T-helper 17 cell (primary cell): Measurements from ENCODE around the gene SH3GL3. TPM values are rescaled to one million over a fixed set of nuclear protein-coding genes. Genes with fewer than 3 reads are reported as not detected.

Experiments
- ATAC-seq: fragments of 150-1000 bp; cut with Tn5 transposase; 2 replicates; pipeline ENCODE4 v1.10.0; 2021; ENCODE audit warnings: mild to moderate bottlenecking, moderate library complexity
- DNase-seq, 3 donors: peaks; one replicate each; pipeline versions ENCODE4 v3.0.0 to v3.0.0-alpha.2; 2020 to 2021
- H3K9me3 ChIP-seq: one replicate; pipeline ENCODE4 v1.7.0; 2013; ENCODE audit warnings: low read length, mild to moderate bottlenecking; ENCODE audit not compliant: control insufficient read depth, poor library complexity, severe bottlenecking
- H3K27ac Mint-ChIP-seq: one replicate; pipeline ENCODE4 v1.8.0; 2022; ENCODE audit warnings: mild to moderate bottlenecking, moderate library complexity, mixed read lengths
- H3K27me3 Mint-ChIP-seq: one replicate; pipeline ENCODE4 v1.8.0; 2022; ENCODE audit warnings: mixed read lengths
- H3K36me3 Mint-ChIP-seq: one replicate; pipeline ENCODE4 v1.8.0; 2022; ENCODE audit warnings: low read depth, mixed read lengths
- H3K4me1 Mint-ChIP-seq: one replicate; pipeline ENCODE4 v1.8.0; 2022; ENCODE audit warnings: mild to moderate bottlenecking, mixed read lengths
- H3K4me3 Mint-ChIP-seq: one replicate; pipeline ENCODE4 v1.8.0; 2022; ENCODE audit warnings: mild to moderate bottlenecking, moderate library complexity, mixed read lengths
- total RNA-seq, 4 donors: library from RNA in 2 of 4; stranded (reverse) in 2 of 4; gene quantifications; one replicate each; pipeline ENCODE4 v1.2.3 and lab custom pipeline; 2022 to 2026

SH3GL3 gene
- total RNA-seq, 2 donors from 2014 or later = 0.34 TPM; not detected in 1

DNA sequence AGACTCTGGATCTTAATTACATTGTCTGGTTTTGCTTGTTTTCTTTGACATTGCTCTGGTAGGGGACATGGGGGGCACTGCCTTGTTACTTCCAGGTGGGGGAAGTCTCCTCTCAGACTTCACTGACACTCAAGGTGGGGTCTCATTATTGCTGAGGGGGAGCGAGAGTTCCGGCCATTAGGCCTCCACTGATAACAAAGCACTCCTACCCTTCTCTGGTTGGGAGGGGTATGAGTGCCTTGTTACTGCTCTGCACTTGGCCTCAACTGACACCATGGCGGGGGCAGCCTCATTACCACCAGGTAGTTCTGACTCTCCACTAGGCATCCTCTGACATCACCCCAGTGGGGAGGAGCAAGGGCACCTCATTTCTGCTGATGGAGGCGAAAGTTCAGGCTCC lies 25.7 kb downstream of the SH3GL3 start:
- H3K4me1 Mint-ChIP-seq = no peaks in the 10 kb centered on the region
- no peaks in the 10 kb centered on the region for H3K9me3 ChIP-seq
- H3K27me3 Mint-ChIP-seq = no peaks in the 10 kb centered on the region
- no peak for ATAC-seq
- no peak overlapping the region for H3K4me3 Mint-ChIP-seq
- DNase-seq = no peak
- no peaks in the 10 kb centered on the region for H3K36me3 Mint-ChIP-seq
- H3K27ac Mint-ChIP-seq = no peak overlapping the region

DNA sequence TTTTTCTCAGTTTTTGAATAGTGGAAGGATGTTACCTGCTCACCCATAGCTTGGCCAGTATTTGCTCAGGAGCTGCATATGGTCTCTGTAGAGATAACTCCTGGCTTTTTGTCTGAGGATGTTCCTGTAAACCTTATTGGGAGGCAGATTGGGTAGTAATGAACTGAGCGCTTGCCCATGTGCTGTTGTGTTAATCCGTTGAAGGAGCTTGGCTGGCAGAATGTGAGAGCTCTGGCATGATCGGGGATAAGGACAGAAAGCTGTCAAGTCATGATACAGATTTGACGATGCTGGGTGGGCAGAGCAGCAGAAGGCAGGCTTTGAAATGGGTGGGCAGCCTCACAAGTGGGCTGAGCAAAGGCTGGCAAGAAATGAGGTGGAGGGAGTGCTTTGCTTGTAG lies 27.4 kb downstream of the SH3GL3 start:
- H3K4me1 Mint-ChIP-seq = no peaks in the 10 kb centered on the region
- H3K9me3 ChIP-seq = no peaks in the 10 kb centered on the region
- ATAC-seq (no peak), DNase-seq (no peak)
- no peaks in the 10 kb centered on the region for H3K36me3 Mint-ChIP-seq
- H3K4me3 Mint-ChIP-seq = no peak overlapping the region
- H3K27ac Mint-ChIP-seq = no peak overlapping the region
- H3K27me3 Mint-ChIP-seq = peaks cover 5% of the 10 kb centered on the region

DNA sequence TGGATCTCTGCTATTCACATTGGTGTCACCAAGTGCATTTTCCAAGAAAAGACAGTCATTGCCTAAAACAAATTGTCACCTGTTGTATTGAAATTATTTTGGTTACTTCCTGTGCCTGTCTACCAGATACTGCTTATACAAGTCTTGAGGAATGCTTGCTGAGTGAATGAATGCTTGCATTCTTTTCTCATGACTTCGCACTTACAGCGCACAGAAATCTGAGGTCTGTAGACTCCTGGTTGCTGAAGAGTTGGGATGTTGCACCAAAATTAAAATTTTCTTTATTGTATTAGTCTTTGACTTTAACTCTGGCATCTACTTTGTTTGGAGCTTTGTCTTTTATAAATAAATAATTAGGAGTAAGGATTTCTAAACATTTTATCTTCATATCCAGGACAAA lies 28.4 kb downstream of the SH3GL3 start:
- Mint-ChIP-seq H3K4me1 (no peaks in the 10 kb centered on the region), H3K27ac (no peak overlapping the region), H3K27me3 (peaks cover 5% of the 10 kb centered on the region), H3K36me3 (no peaks in the 10 kb centered on the region), H3K4me3 (no peak overlapping the region)
- no peak for DNase-seq
- ATAC-seq = no peak
- no peaks in the 10 kb centered on the region for H3K9me3 ChIP-seq

DNA sequence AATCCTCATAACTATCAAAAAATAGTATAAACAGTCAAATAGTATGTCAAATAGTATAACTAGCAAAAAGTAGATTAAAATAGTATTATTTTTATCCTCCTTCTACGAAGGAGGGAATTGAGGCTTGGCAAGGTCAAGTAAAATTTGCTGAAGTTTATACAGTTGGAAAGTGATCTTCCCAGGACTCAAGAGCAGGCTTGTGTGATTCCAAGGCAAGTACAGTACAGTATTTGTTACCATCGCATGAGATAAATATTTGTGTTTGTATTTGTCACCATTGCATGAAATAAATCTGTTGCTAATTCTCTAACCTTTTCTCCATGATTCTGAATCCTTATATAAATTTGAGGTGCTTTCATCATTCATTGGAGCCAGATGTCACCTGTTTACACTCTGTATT lies 28.9 kb downstream of the SH3GL3 start:
- Mint-ChIP-seq H3K36me3 (no peaks in the 10 kb centered on the region), H3K27ac (no peak overlapping the region), H3K4me1 (no peaks in the 10 kb centered on the region), H3K4me3 (no peak overlapping the region), H3K27me3 (peaks cover 5% of the 10 kb centered on the region)
- no peak for ATAC-seq
- H3K9me3 ChIP-seq = no peaks in the 10 kb centered on the region
- no peak for DNase-seq

DNA sequence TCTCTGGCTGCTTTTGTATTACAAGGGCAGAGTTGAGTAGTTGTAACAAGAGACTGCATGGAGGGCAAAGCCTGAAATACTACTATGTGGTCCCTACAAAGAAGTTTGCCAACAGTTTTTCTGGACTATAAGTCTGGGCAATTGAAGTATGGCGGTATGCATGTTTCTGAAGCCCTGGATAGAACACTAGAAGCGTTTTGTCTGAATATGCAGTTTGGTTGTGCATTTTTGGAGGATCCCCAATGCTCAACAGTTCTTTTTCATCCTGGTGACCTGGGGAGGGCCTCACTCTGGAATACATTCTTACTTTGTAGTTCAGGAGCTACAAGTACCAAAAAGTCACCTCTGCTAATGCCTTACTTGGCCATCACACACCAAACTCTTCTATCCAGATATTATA lies 29.6 kb downstream of the SH3GL3 start:
- no peaks in the 10 kb centered on the region for H3K4me1 Mint-ChIP-seq
- no peak overlapping the region for H3K4me3 Mint-ChIP-seq
- no peak overlapping the region for H3K27ac Mint-ChIP-seq
- H3K36me3 Mint-ChIP-seq = no peaks in the 10 kb centered on the region
- no peak for ATAC-seq
- H3K9me3 ChIP-seq = no peaks in the 10 kb centered on the region
- peaks cover 5% of the 10 kb centered on the region for H3K27me3 Mint-ChIP-seq
- DNase-seq = no peak

DNA sequence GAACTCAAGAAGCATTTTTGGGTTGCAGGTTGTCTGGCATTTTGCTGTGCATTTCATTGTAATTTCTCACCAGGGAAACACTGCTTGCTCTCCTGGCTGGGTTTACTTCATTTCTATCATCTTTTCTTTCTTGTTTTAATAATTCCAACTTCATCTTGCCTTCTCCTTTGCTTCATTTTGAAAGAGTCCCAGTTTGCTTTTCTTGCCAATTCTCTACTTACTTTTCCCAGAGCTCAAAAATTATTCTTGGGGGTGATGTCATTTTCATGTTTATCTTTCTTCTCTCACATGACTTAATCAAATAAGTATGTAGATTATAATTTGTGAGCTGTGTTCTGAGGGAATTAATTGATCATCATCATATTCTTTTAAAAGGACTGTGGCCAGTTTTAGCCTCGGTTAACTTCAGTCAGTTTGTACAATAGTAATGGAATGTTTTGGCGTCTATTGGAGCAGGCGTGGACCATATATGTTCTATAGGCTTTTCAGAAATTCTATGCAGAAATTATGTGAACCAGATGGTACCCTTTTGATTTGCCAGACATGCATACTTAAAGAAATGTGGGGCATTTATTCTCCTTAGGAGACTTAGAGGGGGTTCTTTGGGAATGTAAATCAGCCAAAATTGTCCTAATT lies 30.1 kb downstream of the SH3GL3 start:
- DNase-seq (no peak), ATAC-seq (no peak)
- Mint-ChIP-seq H3K27ac (no peak overlapping the region), H3K36me3 (no peaks in the 10 kb centered on the region), H3K27me3 (peaks cover 5% of the 10 kb centered on the region), H3K4me3 (no peak overlapping the region), H3K4me1 (no peaks in the 10 kb centered on the region)
- no peaks in the 10 kb centered on the region for H3K9me3 ChIP-seq

DNA sequence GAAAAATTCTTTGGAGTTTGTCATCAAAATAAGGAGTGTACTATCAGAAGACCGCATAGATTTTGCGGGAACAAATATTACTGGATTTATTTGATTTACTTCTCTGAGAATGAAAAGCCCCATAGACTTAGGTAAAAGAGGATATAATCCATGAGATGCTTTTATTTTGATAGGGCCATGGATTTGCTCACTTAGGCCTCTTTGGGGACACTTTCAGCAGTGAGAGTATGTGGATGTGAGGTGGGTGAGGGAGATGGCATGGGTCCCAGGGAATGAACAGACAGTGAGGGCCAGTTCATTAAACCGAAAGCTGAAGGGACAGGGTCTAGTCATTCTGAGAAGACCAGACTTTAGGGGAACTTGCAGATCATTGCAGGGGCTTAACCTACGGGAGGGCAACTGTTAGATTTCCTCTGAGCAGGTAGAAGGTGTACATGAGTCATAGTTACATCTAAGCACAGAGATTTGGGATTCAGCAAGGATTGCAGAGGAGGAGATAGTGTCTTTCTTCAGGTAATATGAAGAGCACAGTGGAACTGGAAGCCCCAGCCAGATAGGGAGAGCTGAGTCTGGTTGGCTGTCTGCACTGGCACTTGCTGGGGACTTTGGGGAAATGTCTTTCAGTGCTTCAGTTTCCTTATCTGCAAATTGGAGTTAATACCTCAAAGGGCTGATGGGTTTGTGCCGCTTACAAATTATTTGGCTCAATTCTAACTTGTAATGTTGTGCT lies 30.8 kb downstream of the SH3GL3 start:
- peaks cover 5% of the 10 kb centered on the region for H3K27me3 Mint-ChIP-seq
- no peak overlapping the region for H3K27ac Mint-ChIP-seq
- DNase-seq (no peak), ATAC-seq (no peak)
- no peak overlapping the region for H3K4me3 Mint-ChIP-seq
- H3K9me3 ChIP-seq = no peaks in the 10 kb centered on the region
- no peaks in the 10 kb centered on the region for H3K36me3 Mint-ChIP-seq
- H3K4me1 Mint-ChIP-seq = no peaks in the 10 kb centered on the region

DNA sequence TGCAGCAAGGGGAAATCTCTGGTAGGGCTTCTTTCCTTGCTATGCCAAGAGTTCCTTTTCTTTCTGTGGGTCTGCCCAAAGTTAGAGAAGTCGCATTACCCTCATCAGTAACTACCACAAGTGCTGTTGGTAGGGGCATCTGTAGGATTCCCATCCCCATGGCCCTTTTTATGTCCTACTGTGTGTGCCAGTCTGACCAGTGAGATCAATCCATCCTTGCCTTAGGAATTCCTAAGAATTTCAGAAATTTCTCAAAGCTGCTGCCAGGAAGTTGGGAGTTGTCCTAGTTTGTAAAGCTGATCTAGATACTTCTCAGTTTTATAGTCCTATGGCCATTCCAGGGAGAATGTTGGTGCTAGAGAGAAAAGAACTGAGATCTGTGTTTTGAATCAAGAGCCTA lies 36.5 kb downstream of the SH3GL3 start:
- no peaks in the 10 kb centered on the region for H3K9me3 ChIP-seq
- no peak overlapping the region for H3K4me3 Mint-ChIP-seq
- no peaks in the 10 kb centered on the region for H3K4me1 Mint-ChIP-seq
- ATAC-seq (no peak), DNase-seq (no peak)
- no peak overlapping the region for H3K27ac Mint-ChIP-seq
- peaks cover 5% of the 10 kb centered on the region for H3K27me3 Mint-ChIP-seq
- no peaks in the 10 kb centered on the region for H3K36me3 Mint-ChIP-seq

DNA sequence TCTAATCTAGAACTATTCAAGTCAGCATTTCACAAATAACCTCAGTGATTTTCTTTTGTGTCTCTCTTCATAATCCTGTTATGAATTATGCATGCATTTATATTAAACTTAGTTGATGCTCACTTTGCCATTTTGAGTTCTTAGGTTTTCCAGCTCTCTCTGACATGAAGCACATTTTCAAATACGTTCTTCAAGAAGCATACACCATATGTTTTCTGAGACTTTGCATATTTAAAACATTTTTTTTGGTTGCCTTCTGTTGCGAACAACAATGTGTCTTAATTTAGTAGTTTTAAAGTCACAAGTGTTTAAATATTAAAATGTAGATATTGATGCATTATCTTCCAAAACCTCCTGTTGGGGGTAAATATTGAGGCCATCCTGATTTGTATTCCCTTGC lies 37.5 kb downstream of the SH3GL3 start:
- no peak for ATAC-seq
- Mint-ChIP-seq H3K4me3 (no peak overlapping the region), H3K27me3 (no peaks in the 10 kb centered on the region), H3K27ac (no peak overlapping the region), H3K4me1 (no peaks in the 10 kb centered on the region), H3K36me3 (no peaks in the 10 kb centered on the region)
- no peak for DNase-seq
- no peaks in the 10 kb centered on the region for H3K9me3 ChIP-seq

DNA sequence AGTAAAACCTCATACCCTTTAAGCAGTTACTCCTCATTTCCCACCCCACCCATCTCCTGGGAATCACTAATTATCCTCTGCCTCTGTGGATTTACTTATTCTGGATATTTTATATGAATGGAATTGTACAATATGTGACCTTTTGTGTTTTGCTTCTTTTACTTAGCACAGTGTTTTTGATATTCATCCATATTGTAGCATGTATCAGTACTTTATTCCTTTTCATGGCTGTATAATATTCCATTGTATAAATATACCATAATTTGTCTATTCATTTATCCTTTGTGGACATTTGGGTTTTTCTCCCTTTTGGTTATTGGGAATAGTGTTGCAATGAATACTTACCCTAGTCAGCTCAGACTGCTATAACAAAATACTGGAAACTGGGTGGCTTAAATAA lies 39.2 kb downstream of the SH3GL3 start:
- no peaks in the 10 kb centered on the region for H3K4me1 Mint-ChIP-seq
- no peaks in the 10 kb centered on the region for H3K9me3 ChIP-seq
- peaks cover 11% of the 10 kb centered on the region for H3K27me3 Mint-ChIP-seq
- H3K4me3 Mint-ChIP-seq = no peak overlapping the region
- ATAC-seq (no peak), DNase-seq (no peak)
- H3K36me3 Mint-ChIP-seq = no peaks in the 10 kb centered on the region
- H3K27ac Mint-ChIP-seq = no peak overlapping the region

DNA sequence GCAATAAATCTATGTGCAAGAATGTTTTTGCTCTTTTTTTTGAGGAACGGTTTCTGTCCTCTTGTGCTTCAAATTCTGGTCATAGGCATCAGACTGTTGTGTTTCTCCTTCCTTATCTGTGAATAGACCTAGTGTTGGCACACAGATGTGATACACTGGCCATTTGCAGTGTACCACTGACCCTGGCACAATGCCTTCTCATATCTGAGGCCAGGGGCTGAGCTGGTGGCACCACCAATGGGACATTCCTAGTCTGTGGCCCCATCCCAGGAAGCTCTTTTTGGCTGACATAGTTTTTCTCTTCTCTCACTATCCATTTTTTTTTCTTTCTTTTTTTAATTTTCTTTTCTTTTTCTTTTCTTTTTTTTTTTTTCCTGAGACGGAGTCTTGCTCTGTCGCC lies 40.4 kb downstream of the SH3GL3 start:
- ATAC-seq (no peak), DNase-seq (no peak)
- H3K9me3 ChIP-seq = no peaks in the 10 kb centered on the region
- Mint-ChIP-seq H3K4me1 (no peaks in the 10 kb centered on the region), H3K27me3 (peaks cover 11% of the 10 kb centered on the region), H3K27ac (no peak overlapping the region), H3K36me3 (no peaks in the 10 kb centered on the region), H3K4me3 (no peak overlapping the region)

DNA sequence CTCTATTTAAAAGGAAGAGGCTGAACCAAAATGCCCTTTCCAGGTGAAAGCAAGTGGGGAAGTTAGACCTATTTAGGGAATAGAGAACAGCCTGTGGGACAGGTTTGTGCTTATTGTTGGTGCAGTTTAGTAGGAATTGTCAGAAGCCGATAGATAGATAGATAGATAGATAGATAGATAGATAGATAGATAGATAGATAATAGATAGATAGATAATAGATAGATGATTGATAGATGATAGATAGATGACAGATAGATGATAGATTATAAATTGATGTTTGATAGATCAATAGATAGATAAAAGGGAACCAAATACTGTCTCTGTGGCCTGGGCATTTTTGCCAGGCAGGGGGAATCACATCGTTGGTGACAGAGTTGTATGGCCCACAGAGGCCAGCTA lies 42.5 kb downstream of the SH3GL3 start:
- no peak for ATAC-seq
- H3K27ac Mint-ChIP-seq = no peak overlapping the region
- no peaks in the 10 kb centered on the region for H3K36me3 Mint-ChIP-seq
- H3K27me3 Mint-ChIP-seq = peaks cover 11% of the 10 kb centered on the region
- H3K9me3 ChIP-seq = no peaks in the 10 kb centered on the region
- H3K4me3 Mint-ChIP-seq = no peak overlapping the region
- no peaks in the 10 kb centered on the region for H3K4me1 Mint-ChIP-seq
- no peak for DNase-seq

DNA sequence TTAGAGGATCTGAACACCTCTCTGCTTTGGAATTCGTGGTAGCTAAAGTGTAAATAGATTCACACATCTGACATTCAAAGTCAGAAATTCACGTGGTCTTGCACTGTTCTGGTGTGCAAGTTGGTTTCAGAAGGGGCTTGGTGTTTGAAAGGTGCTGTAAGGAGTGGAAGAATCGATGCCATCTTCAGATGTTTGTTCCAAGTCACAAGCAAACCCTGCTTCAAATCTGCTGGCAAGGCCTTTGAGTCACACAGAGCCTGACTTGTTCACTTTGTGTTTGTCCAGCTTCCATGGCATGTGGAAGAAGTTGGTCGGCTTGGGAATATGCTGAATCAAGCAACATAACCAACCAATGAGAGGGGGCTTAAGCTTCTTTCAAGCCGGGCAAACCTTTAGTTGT lies 44.3 kb downstream of the SH3GL3 start:
- ATAC-seq = no peak
- no peaks in the 10 kb centered on the region for H3K9me3 ChIP-seq
- no peaks in the 10 kb centered on the region for H3K36me3 Mint-ChIP-seq
- DNase-seq = no peak
- H3K4me3 Mint-ChIP-seq = no peak overlapping the region
- H3K4me1 Mint-ChIP-seq = no peaks in the 10 kb centered on the region
- H3K27me3 Mint-ChIP-seq = peaks cover 11% of the 10 kb centered on the region
- no peak overlapping the region for H3K27ac Mint-ChIP-seq

DNA sequence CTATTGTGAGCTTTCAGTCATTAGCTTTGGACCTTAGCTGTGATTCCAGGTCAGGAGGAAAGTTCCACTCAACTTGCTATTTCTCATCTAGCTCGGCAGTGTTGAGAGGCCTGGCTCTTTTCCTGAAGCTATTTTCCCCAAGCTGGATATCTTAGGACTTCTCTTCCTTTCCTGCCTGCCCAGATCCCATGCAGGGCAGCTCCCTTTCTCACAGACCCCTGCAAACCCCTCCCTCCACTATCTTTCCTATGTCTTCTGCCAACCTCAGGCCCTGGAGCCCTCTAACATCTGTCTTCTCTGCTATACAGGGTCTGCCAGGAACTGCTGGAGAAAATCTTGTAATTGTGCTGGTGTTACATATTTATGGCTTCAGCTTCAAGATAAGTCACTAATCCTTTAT lies 49.6 kb downstream of the SH3GL3 start:
- Mint-ChIP-seq H3K4me3 (no peak overlapping the region), H3K27ac (no peak overlapping the region), H3K36me3 (no peaks in the 10 kb centered on the region), H3K4me1 (no peaks in the 10 kb centered on the region), H3K27me3 (no peaks in the 10 kb centered on the region)
- H3K9me3 ChIP-seq = no peaks in the 10 kb centered on the region
- ATAC-seq (no peak), DNase-seq (no peak)
